K562 (cell line): ENCODE data around the gene CHRNG. TPM values are rescaled to one million over a fixed set of nuclear protein-coding genes. Genes with fewer than 3 reads are reported as not detected.
A peak's percentile ranks its signal among the peaks of the same experiment; 100 is the strongest.

Experiments
- CXXC5 ChIP-seq: fragments of 250-450 bp; sonication (Bioruptor Pico); IDR thresholded peaks from 2 replicates; pipeline ENCODE4 v1.8.0; 2022; ENCODE audit warnings: inconsistent platforms, mild to moderate bottlenecking, moderate library complexity
- DEAF1 ChIP-seq: fragments of 450-650 bp; formaldehyde crosslinking; IDR thresholded peaks from 2 replicates; pipeline ENCODE4 v1.4.0; 2020; ENCODE audit warnings: mild to moderate bottlenecking, moderate library complexity
- ID3 ChIP-seq, 2 experiments: fragments of 250-450 bp in 1 of 2; fragments of 450-650 bp in 1 of 2; sonication (Bioruptor Pico) in 1 of 2; IDR thresholded peaks; 2 replicates each; pipeline versions ENCODE4 v1.6.1 to v1.8.0; 2016 to 2021; ENCODE audit warnings: mild to moderate bottlenecking in 2 of 2, moderate library complexity in 2 of 2, missing compliant biosample characterization in 1 of 2, missing genetic modification characterization in 1 of 2
- ILF3 ChIP-seq: fragments of 450-650 bp; IDR thresholded peaks from 2 replicates; pipeline ENCODE4 v1.6.1; 2018; ENCODE audit warnings: antibody characterized with exemption, mild to moderate bottlenecking, moderate library complexity, borderline replicate concordance
- RAD21 ChIP-seq, 2 experiments: fragments of 250-450 bp in 1 of 2; fragments of 450-650 bp in 1 of 2; sonication (Bioruptor Pico) in 1 of 2; formaldehyde crosslinking in 1 of 2; IDR thresholded peaks in 1 of 2; conservative IDR thresholded peaks in 1 of 2; 2 replicates each; pipeline versions ENCODE4 v1.4.0 to v1.8.0; 2020 to 2022; ENCODE audit warnings: mild to moderate bottlenecking in 2 of 2, moderate library complexity in 1 of 2
- SNIP1 ChIP-seq: fragments of 450-650 bp; IDR thresholded peaks from 2 replicates; pipeline ENCODE4 v1.7.1; 2017; ENCODE audit warnings: low read depth, mild to moderate bottlenecking
- SOX6 ChIP-seq: fragments of 450-650 bp; IDR thresholded peaks from 2 replicates; pipeline ENCODE4 v1.6.1; 2014; ENCODE audit warnings: mild to moderate bottlenecking
- TFAM ChIP-seq: fragments of 250-450 bp; sonication (Bioruptor Pico); conservative IDR thresholded peaks from 2 replicates; pipeline ENCODE4 v1.5.0; 2021; ENCODE audit warnings: mild to moderate bottlenecking, moderate library complexity
- ZNF766 ChIP-seq: fragments of 200-800 bp; sonication (Bioruptor generic); conservative IDR thresholded peaks from 2 replicates; pipeline ENCODE4 v1.6.1; 2016; ENCODE audit warnings: missing genetic modification characterization, missing compliant biosample characterization
- polyA plus RNA-seq, 8 experiments: library from polyadenylated mRNA; depleted of rRNA in 4 of 8; stranded (reverse) in 5 of 8; unstranded in 3 of 8; fragments of >200 nt; fragmentation: Nextera tagmentation in 2 of 8; fragmentation: Illumina TruSeq in 1 of 8; extraction: Ambion mirVana in 2 of 8; extraction: Trizol in 1 of 8; gene quantifications; 2 replicates each; pipeline versions ENCODE4 v1.2.1 to v1.2.3, GENCODE V29; 2011 to 2014; ENCODE audit warnings: inconsistent platforms in 1 of 8, missing spikeins in 1 of 8
- total RNA-seq, 7 experiments: library from RNA; depleted of rRNA in 6 of 7; stranded (reverse); fragments of >200 nt in 6 of 7; fragmentation: Illumina TruSeq in 2 of 7; extraction: Trizol in 2 of 7; gene quantifications; 2 replicates each; pipeline versions ENCODE4 v1.2.1 to v1.2.3, GENCODE V29; 2011 to 2021; ENCODE audit warnings: low replicate concordance in 1 of 7
- TF ChIP-seq, protein P1 (sequence below), 2 experiments: IDR thresholded peaks; 2 replicates each; pipeline ENCODE4 v1.6.1; 2012; ENCODE audit warnings: improper control_type of control experiment in 2 of 2, low read depth in 2 of 2, low read length in 2 of 2, borderline replicate concordance in 1 of 2
- TF ChIP-seq, protein P2 (sequence below), 2 experiments: fragments of 450-650 bp; formaldehyde crosslinking in 1 of 2; IDR thresholded peaks; 2 replicates each; pipeline versions ENCODE4 v1.4.0 to v1.6.1; 2014 to 2020; ENCODE audit warnings: mild to moderate bottlenecking in 2 of 2, borderline replicate concordance in 1 of 2, low read depth in 1 of 2

CHRNG gene
- total and polyA plus RNA-seq, 9 of the 15 experiments (the other 6 are each of a cell fraction or from before 2014, with no cell fraction given): not detected

DNA sequence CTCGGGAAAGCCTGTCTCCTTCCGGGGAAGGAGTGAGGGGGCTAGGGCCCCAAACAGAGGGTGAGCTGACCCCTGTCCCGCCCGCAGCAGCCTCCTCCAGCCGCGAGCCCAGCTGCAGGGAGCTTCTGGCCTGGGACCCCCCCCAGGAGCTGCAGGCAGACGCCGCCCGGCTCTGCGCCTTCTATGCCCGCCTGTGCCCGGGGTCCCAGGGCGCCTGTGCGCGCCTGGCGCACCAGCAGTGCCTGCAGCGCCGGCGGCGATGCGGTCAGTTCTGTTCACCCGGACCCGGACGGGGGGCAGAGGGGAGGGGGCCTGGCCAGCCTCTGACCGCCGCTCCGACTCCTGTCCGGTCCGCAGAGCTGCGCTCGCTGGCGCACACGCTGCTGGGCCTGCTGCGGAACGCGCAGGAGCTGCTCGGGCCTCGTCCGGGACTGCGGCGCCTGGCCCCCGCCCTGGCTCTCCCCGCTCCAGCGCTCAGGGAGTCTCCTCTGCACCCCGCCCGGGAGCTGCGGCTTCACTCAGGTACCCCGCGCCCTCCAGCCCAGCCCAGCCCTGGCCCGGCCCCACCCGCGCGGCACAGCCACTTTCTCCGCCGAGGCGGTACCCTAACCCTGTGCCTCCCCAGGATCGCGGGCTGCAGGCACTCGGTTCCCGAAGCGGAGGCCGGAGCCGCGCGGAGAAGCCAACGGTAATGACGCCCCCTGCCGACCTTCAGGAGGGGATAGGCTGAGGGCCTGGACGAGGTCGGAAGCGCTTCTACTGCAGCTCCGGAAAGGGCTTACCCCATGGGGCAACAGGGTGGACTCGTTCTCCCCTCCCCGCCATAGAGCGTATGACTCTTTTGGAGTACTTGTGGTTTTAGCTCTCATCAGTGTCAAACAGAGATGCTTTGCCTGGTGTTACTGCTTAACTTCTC, 15.6 kb upstream of the CHRNG start (continued):
- TF ChIP-seq ZNF766 (CRISPR knock-in tag): no peak
- TF ChIP-seq, protein P1, sequence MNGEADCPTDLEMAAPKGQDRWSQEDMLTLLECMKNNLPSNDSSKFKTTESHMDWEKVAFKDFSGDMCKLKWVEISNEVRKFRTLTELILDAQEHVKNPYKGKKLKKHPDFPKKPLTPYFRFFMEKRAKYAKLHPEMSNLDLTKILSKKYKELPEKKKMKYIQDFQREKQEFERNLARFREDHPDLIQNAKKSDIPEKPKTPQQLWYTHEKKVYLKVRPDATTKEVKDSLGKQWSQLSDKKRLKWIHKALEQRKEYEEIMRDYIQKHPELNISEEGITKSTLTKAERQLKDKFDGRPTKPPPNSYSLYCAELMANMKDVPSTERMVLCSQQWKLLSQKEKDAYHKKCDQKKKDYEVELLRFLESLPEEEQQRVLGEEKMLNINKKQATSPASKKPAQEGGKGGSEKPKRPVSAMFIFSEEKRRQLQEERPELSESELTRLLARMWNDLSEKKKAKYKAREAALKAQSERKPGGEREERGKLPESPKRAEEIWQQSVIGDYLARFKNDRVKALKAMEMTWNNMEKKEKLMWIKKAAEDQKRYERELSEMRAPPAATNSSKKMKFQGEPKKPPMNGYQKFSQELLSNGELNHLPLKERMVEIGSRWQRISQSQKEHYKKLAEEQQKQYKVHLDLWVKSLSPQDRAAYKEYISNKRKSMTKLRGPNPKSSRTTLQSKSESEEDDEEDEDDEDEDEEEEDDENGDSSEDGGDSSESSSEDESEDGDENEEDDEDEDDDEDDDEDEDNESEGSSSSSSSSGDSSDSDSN (IDR thresholded peaks at IDR 0.05; ENCODE audit: borderline replicate concordance in 1 of 2, low read depth in 2 of 2, low read length in 2 of 2): peak; percentile 47 to 65; a peak in 1 of 4 replicates
- TF ChIP-seq CXXC5 (CRISPR knock-in tag): 0 out of 2 replicates have a peak, but pooled peaks have one; percentile 25
- TF ChIP-seq, protein P2, sequence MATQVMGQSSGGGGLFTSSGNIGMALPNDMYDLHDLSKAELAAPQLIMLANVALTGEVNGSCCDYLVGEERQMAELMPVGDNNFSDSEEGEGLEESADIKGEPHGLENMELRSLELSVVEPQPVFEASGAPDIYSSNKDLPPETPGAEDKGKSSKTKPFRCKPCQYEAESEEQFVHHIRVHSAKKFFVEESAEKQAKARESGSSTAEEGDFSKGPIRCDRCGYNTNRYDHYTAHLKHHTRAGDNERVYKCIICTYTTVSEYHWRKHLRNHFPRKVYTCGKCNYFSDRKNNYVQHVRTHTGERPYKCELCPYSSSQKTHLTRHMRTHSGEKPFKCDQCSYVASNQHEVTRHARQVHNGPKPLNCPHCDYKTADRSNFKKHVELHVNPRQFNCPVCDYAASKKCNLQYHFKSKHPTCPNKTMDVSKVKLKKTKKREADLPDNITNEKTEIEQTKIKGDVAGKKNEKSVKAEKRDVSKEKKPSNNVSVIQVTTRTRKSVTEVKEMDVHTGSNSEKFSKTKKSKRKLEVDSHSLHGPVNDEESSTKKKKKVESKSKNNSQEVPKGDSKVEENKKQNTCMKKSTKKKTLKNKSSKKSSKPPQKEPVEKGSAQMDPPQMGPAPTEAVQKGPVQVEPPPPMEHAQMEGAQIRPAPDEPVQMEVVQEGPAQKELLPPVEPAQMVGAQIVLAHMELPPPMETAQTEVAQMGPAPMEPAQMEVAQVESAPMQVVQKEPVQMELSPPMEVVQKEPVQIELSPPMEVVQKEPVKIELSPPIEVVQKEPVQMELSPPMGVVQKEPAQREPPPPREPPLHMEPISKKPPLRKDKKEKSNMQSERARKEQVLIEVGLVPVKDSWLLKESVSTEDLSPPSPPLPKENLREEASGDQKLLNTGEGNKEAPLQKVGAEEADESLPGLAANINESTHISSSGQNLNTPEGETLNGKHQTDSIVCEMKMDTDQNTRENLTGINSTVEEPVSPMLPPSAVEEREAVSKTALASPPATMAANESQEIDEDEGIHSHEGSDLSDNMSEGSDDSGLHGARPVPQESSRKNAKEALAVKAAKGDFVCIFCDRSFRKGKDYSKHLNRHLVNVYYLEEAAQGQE (IDR thresholded peaks at IDR 0.05; ENCODE audit: borderline replicate concordance): no peak
- TF ChIP-seq, protein P2 (CRISPR knock-in tag; IDR thresholded peaks at IDR 0.05; ENCODE audit: low read depth): no peak
- no peak for TF ChIP-seq SNIP1
- 0 out of 4 replicates have a peak, but pooled peaks of 1 of the 2 experiments have one; percentile 23 for TF ChIP-seq RAD21 (CRISPR knock-in tag; conservative IDR thresholded peaks at IDR 0.05 in 1 of 2, IDR thresholded peaks at IDR 0.05 in 1 of 2)
- TF ChIP-seq TFAM: no peak
- TF ChIP-seq DEAF1 (CRISPR knock-in tag): no peak
- TF ChIP-seq SOX6: no peak
- TF ChIP-seq ID3 (CRISPR knock-in tag; IDR thresholded peaks at IDR 0.05): no peak
- no peak for TF ChIP-seq ID3 (tag; IDR thresholded peaks at IDR 0.05)
- no peak for TF ChIP-seq ILF3
